GM19240 (cell line): ENCODE measurements around the gene SLC35F6.
"Not testable (repeated sequence)": the region's sequence is repeated elsewhere in the genome, so short reads cannot be mapped to it uniquely, and the experiment has no call there.

Source experiments
- DNase-seq: peaks from one replicate; pipeline ENCODE4 v3.0.0; 2011; ENCODE audit warnings: low spot score; ENCODE audit not compliant: insufficient read length

Gene SLC35F6

DNA sequence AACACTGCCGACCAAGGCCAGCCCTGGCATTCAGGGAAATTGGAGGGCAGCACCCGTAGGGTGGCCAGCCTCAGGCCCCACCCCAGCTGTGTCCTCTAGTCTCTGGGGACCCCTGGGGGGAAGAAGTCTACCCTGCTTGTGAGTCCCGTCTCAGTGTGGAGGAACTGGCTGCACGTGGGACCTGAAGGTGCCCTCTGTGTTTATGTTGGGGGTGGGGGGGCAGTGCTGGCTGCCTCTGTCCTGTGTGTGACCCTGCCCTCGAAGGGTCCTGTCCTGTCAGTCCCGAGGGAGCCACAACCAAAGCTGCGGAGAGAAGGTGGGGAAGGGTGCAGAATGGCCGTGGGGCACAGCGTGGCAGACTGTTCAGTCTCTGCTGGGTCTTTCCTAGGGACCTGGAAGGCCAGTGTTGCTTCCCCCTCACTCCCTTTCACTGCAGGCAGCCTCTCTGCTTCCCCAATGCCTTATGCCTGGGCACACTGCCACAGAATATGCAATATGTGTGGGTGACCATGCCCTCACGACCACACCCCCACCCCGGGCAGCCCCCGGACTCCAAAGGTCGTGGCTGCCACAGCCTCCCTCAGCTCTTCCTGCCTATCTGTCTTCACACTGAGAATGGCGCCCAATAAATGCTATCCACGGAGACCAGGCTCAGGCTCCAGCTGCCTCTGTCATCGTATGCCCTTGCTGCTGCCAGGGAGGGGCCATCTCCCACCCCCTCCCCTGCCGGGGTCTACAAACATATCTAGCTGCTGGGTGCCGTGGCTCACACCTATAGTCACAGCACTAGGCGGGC, 33.3 kb upstream of the SLC35F6 start:
- no peak for DNase-seq

DNA sequence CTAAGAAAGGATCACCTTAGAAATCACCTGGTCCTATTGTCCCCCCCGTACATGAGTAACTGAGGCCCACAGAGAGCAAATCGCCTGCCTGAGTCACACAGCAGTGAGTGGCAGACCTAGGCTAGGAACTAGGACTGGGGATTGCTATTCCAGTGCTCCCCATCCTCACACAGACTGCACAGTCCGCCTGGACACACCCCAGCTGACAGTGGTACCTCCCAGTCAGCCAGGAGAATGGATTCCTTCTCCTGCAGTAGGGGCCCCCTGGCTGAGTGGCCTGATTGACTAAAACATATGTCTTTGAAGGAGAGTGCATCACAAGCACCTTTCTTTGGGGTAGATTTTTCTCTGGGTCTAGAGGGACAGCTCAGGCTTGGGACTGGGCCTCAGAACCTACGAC, 32.4 kb upstream of the SLC35F6 start:
- no peak for DNase-seq

DNA sequence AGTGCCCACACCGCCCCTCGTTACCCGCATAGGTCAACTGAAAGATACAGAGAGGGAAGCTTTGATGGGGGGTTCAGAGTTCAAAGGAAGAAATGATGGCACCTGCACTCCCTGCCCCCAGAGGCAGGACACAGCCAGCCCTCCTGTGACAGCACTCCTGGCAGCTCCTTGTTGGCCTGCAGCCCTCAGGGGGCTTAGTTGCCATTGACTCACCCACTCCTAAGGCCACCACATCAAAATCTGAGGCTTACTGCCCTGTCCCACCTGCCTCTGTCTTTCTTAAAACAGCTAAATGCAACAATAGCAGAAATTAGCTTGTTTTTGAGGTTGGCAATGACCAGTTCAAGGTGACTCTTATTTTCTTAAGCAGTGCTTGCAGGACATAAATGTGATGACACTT, 31.6 kb upstream of the SLC35F6 start:
- no peak for DNase-seq

DNA sequence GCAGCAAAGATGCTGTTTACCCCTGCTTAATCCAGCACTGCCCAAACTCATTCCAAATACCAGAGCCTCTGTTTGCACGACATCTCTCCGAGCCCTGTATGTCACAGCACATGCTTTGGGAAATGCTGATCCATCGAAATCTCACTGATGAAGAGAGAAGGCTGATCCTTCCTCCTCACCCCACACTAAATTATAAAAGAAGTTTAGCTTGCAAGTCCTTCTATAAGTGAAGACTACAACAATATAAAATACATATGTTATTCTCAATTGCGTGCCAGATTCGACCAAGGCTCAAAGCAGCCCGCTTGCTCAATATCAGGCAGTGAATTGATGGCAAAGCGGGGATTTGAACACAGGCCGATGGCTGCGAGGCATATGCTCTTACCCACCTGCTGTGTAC, 30.7 kb upstream of the SLC35F6 start:
- no peak for DNase-seq

DNA sequence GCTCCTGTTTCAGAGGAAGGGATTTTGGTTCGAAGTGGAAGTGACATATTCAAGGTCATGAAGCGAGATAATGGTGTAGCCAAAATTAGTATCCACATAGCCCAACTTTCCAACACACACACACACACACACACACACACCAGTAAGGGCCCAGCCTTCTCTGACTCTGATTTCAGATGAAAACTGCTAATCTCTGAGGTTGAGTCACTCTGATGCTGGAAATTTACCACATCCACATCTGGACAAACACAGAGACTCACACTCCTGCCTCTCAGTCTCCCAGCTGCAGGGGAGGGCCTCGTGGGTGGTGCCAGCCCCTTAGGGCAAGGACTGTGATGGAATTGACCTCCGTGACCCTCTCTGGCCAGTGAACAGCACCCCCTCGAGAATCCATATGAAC, 29.0 kb upstream of the SLC35F6 start:
- no peak for DNase-seq

DNA sequence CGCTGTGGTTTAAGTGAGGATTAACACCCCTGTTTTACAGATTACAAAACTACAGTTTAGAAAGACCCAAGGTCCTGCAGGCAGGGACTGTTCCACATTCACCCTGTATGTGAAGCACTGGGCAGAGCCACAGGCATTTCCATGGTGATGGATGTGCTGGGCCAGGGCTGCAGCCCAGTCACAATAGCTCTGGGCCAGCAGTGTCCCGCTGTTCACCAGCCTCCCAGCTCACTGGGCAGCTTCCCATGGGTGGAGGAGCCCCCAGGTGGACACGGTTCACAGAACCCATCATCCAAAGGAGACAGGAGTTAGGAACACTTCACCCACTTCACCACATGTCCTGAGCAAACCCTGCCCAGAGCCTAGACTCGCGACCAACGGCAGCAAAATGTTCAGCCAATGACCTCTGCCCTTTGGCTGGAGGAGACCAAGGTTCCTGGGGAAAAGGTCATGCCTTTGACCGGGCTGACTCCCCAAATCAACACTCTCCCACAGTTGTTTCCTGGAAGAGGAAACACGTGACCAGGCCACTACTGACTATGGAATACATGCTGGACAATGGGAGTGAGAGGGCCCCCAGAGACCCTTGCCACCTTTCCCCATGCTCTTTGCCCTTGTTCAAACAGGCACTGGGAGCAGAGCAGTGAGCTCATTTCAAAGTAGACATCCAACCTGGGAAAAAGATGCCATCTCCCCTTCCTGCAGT, 28.0 kb upstream of the SLC35F6 start:
- no peak for DNase-seq

DNA sequence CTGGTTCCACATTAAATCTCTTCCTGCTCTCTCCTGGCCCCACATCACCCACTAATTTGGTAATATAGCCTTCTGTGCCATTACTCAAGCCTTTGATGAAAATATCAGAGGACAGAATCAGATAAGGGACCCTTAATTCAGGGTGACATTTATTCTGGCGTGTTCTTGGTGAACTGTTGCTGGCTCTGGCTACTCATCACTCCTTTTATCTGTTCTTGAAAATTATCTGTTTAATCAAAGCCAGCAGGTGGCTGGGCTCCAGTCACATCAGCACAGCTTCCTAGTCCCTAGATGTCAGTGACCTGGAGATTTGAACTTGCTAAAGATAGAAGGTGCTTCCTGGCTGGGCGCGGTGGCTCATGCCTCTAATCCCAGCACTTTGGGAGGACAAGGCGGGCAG, 26.9 kb upstream of the SLC35F6 start:
- DNase-seq: no peak

DNA sequence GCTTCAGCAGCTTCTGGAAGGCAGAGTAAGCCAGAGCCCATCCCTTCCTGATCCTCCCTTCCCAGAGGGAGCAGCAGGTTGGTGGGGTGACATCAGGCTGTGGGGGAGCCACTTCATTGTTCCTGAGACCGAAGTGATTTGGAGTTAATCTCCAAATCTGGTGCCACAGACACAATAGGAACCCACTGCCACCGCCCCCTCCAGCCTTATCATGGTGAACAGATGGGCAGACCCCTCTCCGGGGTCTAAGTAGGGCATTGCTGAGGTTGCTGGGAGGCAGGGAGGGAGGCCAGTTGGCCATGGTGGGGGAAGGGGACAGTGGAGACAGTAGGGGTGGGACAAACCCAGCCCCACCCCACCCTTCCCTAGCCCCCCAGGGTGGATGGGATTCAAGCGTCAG, 25.6 kb upstream of the SLC35F6 start:
- DNase-seq: no peak

DNA sequence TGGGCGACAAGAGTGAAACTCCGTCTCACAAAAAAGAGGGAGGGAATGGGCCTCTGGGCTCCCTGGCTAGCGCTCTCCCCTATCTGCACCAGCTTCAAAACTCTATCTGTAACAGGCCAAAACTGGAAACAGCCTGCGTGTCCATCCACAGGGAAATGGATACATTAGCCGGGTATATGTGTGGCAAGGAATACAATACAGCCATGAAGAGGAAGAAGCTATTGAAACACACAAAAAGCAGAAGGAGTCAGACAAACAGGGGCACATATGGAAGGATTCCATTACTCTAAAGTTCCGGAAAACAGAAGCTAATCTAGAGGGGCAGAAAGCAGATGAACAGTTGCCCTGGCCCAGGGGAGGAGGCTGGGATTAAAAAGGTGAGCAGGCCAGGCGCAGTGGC, 24.6 kb upstream of the SLC35F6 start:
- DNase-seq: no peak

DNA sequence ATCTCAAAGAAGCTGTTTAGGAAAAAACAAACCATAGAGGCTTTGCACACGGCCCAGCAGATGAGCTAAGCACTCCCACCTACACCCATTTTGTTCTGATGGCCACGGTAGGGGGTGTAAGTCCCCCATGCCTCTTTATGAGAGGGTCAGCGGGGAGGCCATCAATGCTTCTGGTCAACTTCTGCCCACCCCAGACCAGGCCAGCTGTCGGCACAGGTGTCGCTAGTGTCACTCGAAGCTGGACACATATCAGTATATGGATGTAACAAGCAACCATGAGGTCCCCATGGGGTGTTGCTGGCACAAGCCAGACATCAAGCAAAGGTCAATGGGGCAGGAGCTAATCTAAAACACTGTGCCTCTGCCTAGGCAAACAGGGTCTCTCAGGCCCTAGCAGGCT, 23.7 kb upstream of the SLC35F6 start:
- no peak for DNase-seq

DNA sequence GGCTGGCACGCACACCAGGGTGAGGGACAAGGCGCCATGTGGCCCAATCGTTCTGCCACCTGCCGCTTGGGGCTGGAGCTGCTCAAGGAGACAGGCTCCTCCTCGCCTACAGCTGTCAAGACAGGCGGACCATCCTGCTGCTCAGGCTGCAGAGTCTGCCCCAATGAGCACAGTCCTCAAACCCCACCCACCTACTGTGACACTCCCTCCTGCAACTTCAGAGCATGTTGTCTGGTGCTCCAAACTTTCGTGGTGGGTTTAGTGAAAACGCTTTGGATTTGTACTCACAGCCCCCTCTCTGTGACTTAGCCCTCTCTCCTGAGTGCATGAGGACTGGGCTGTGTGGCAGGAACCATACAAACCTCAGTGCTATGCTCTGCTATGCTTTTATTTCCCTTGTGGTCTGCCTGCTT, 23.2 kb upstream of the SLC35F6 start:
- no peak for DNase-seq

DNA sequence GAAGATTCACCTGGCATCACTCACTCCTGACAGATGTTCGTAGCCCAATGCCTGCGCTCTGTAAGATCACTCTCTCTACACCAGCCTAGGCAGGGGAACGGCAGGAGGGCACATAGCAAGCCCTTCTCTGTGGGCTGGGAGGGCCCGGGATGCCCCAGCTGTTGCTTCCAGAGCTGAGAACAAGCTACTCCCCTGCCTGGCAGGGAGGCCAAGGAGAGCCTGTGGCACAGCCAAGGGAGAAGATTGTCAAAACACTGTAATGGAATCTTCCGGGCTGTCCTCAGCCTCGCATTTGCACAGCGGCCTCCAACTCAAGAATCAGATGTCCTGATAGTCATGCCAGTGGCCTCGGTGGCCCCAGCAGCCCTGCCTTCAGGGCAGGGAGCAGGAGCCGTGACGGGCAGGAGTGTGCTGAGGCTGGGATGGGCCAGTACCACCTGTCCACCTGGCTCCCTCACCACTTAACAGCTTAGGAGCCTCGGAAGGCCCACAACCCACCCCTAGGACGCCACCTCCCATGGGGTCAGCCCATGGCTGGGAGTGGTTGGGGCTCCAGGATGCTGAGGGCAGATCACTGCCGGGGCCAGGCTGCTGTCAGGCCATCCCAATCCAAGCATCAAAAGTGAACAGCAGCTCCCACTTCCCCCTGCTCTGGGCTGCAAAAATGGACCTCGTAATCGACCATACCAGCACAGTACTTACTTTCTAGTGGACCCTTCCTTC, 21.9 kb upstream of the SLC35F6 start:
- no peak for DNase-seq

DNA sequence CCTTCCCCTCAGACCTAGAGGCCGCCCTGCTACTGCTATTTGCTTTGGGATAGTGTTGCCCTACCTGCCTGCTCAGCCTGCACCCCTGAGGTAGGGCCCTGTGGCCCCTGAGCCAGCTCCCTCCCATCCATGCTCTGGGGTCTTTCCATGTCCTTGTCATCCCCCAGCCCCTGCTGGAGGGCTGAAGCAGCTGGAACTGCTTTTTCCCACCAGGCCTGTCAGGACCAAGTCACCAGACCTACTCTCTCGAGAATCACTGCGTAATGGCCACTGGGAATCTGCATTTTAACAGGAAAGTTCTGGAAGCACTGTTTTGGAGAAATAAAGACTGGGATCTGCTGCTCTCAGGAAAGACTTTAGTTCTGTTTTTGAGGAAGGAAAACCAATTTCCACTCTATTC, 20.2 kb upstream of the SLC35F6 start:
- DNase-seq: no peak

DNA sequence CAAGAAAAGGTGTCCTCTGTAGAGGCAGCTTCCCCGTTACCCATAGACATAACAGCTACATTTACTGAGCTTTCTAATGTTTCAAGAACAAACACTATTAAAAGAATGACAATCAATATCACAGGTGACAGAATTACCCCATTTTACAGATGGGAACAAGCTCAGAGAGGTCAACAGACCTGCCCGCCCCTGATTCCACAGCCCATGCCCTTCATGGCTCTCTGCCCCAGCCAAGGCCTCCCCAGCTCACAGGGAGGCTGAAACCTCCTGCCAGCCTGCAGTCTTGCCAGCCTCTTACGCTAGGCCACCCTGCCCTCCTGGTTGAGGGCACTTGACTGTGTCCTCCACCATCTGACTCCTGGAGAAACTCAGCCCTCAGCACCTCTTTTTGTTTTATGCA, 19.1 kb upstream of the SLC35F6 start:
- DNase-seq: no peak

DNA sequence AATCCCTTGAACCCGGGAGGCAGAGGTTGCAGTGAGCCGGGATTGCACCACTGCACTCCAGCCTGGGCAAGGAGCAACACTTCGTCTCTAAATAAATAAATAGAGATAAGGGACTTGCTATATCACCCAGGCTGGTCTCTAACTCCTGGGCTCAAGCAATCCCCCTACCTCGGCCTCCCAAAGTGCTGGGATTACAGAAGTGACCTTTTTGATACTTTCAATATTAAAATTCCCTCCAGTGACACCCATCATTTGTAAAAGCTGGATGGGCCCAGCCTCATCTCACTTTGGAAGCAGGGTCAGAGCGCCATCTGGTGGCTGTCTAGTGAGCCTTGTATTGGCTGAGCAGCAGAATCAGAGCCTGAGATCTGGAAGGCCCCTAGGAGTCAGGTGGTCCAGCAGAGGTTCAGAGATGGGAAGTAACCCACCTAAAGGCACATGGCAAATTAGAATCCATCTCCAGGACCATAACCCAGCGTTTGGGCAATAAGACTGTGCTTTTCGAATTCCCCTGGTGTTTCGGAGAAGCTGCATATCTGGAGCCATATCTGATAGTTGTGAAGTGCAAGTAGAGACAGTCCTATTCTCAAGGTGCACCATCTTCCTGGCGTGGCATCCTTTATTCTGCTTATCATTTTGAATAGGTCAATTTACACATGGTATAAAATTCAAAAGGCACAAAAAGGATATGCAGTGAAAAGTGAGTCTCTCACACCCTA, 18.3 kb upstream of the SLC35F6 start:
- DNase-seq: peak; percentile 83

DNA sequence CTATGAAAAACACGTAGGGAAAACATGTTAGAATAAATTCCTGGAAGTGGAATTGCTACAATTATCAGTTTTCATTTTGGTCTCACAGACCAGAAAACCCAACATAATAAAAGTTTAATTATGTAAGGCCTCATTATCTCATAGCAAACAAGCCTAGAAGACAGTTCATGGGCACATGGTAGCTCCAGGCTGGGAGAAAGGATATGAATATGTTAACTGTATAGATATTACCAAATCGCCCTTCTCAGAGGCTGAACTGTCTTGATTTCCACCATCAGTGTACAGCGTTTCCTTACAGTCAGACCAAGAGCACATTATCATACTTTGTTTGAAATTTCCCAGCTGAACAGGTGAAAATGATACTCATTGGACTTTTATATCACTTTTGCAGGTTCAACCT, 17.1 kb upstream of the SLC35F6 start:
- no peak for DNase-seq

DNA sequence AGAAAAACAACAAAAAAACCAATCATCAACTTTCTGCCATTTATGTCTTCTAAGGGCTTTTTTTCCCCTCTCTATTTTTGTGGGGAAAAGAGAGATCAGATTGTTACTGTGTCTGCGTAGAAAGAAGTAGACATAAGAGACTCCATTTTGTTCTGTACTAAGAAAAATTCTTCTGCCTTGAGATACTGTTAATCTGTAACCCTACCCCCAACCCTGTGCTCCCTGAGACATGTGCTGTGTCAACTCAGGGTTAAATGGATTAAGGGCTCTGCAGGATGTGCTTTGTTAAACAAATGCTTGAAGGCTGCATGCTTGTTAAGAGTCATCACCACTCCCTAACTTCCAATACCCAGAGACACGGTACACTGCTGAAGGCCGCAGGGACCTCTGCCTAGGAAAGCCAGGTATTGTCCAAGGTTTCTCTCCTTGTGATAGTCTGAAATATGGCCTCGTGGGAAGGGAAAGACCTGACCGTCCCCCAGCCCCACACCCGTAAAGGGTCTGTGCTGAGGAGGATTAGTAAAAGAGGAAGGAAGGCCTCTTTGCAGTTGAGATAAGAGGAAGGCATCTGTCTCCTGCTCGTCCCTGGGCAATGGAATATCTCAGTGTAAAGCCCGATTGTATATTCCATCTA, 14.2 kb upstream of the SLC35F6 start:
- not testable (repeated sequence) for DNase-seq

DNA sequence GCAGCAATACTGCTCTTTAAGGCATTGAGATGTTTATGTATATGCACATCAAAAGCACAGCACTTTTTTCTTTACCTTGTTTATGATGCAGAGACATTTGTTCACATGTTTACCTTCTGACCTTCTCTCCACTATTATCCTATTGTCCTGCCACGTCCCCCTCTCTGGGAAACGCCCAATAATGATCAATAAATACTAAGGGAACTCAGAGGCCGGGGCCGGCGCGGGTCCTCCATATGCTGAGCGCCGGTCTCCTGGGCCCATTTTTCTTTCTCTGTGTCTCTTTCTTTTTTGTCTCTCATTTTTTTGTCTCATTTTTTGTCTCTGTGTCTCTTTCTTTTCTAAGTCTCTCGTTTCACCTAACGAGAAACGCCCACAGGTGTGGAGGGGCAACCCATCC, 13.6 kb upstream of the SLC35F6 start:
- DNase-seq: not testable (repeated sequence)

DNA sequence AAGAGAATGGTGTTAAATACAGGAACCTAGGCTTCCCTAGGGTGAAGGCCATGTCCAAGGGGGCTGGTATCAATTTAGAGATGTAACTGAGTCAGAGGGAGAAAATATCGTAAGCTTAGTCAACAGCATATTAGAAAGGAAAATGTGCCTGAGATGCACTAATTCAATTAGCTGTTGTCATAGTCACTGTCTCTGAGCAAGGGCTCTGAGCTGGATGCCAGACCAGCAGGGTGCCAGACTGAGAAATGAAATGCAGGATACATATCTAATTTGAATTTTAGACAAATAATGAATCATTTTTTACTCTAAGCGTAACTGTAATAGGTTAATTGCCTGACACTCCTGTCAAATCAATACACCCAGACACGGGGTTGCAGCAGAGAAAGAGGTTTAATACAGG, 11.4 kb upstream of the SLC35F6 start:
- no peak for DNase-seq

DNA sequence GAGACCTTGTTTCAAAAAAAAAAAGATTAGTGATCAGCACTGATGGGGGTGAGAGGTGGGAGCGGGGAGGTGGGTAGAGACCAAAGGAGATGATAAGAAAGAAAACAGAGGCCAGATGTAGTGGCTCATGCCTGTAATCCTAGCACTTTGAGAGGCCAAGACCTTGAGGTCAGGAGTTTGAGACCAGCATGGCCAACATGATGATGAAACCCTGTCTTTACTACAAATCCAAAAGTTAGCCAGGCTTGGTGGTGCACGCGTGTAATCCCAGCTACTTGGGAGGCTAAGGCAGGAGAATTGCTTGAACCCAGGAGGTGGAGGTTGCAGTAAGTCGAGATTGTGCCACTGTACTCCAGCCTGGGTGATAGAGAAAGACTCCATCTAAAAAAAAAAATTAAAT, 9.5 kb upstream of the SLC35F6 start:
- DNase-seq: no peak

DNA sequence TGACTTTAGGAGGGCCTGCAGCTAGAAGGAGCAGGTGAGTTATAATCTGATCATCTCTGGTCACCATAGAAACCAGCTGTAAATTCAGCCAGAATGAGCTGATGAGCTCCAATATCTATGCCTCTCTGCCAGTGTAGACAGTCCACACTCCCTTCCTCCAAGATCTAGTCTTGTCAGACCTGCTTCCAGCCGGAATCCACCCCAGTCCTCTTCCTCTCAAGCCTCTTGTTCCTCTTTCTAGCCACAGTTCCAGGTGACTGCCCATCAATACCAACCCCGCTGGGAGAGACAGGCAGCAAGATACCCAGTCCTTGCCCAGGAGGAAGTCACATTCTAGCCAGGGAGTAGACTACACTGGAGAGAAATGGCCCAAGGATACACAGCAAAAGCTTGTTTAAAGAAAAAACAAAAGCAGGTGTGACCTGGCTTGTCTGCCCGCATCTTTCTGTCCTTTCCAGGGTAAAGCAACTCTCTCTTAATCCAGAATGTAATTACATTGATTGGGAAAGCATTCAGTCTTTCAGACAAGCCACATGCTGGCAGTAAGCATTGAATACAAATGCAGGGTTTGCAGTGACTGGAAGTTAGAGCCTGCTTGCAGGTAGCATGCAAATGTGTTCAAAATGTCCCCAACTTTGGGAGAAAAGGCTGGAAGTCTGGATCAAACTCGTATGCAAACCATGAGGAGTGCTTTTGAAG, 9.0 kb upstream of the SLC35F6 start:
- no peak for DNase-seq
